ENCODE measurements around the gene ZNF664. TPM values are rescaled to one million over a fixed set of nuclear protein-coding genes. Genes with fewer than 3 reads are reported as not detected.

ZNF664 gene
- total and polyA plus RNA-seq, 2 donors (not counting 1 experiment from before 2014, with no cell fraction given) = 14.3 to 47.1 TPM

DNA sequence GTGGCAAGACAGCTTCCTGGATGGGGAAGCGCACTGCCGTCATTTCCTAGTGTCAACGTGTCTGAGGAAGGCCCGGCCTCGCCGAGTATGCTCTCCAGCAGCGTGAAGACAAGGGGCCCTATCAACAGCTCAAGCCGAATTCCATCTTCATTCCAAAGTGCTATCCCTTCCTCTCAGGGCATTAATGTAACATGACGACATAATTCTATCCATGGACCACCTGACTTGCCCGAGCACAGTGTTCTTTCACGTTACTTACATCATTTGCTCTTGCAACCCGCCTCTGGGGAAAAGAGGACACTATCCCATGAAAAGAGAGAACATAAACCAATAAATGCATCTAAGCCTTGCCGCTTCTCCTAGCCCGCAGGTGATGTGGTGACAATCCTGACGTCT, 23.2 kb upstream of the ZNF664 start:
- no peaks in the 10 kb centered on the region for H3K27me3 Mint-ChIP-seq
- no peak for DNase-seq
- H4K20me1 ChIP-seq (ENCODE audit: control insufficient read depth, insufficient read depth, low read length, poor library complexity, severe bottlenecking) = peaks cover 6% of the 10 kb centered on the region
- peaks cover 2 to 8% of the 10 kb centered on the region in 2 experiments for H3K36me3 ChIP-seq (replicated peaks in 1 of 2; ENCODE audit: control extremely low read depth in 1 of 2, control insufficient read depth in 1 of 2, extremely low read depth in 1 of 2, insufficient read depth in 2 of 2, low read length in 1 of 2)
- H3K9me3 ChIP-seq (ENCODE audit: control extremely low read depth in 1 of 3, control insufficient read depth in 2 of 3, insufficient read depth in 1 of 3, low read length in 2 of 3) = no peaks in the 10 kb centered on the region
- H3K9ac ChIP-seq (ENCODE audit: low read length) = no peak overlapping the region
- ChIA-PET CTCF (interaction anchor here (0.5 kb wide), 1 partner anchor 28 kb away, joined by 3 read pairs; no protein-coding TSS in a partner anchor), POLR2A (no interaction called here)
- H3K27me3 ChIP-seq (replicated peaks in 1 of 4; ENCODE audit: control extremely low read depth in 1 of 4, control insufficient read depth in 3 of 4, insufficient read depth in 4 of 4, low read length in 3 of 4) = no peaks in the 10 kb centered on the region
- no peak overlapping the region for H3K27ac ChIP-seq (ENCODE audit: low read length in 2 of 2)
- H3K27ac Mint-ChIP-seq = no peak overlapping the region
- H3K4me3 ChIP-seq (ENCODE audit: control extremely low read depth in 1 of 5, extremely low read depth in 1 of 5, insufficient read depth in 1 of 5, low read depth in 2 of 5, low read length in 4 of 5) = no peak overlapping the region
- ATAC-seq (ENCODE audit: low read depth) = no peak
- no peaks in the 10 kb centered on the region for H3K4me1 ChIP-seq (ENCODE audit: control insufficient read depth in 2 of 2, insufficient read depth in 2 of 2, low read length in 2 of 2)
- H3K4me1 Mint-ChIP-seq = no peaks in the 10 kb centered on the region
- H2AFZ ChIP-seq (ENCODE audit: insufficient read depth, low read depth, low read length, poor library complexity, severe bottlenecking) = no peak overlapping the region
- H3K9me3 Mint-ChIP-seq (ENCODE audit: insufficient read depth) = no peaks in the 10 kb centered on the region
- no peak overlapping the region for H3K4me3 Mint-ChIP-seq
- intact Hi-C loops (cut with micrococcal nuclease) = no loop called here
- TF ChIP-seq CTCF (IDR thresholded peaks at IDR 0.05) = no peak
- no peak for TF ChIP-seq EZH2 (IDR thresholded peaks at IDR 0.05; ENCODE audit: borderline replicate concordance, insufficient read depth, low read depth, low read length, poor library complexity, severe bottlenecking)
- no peak overlapping the region for H3K4me2 ChIP-seq (replicated peaks; ENCODE audit: low read depth, low read length, poor library complexity, severe bottlenecking)
- WGBS (ENCODE audit: insufficient coverage) = 95% methylated on average over 15 of the region's 15 CpGs
- H3K79me2 ChIP-seq (ENCODE audit: control insufficient read depth, insufficient read depth, low read length) = peaks cover 8% of the 10 kb centered on the region

GRCh38 chr12:123950476-123951349, 22.3 kb upstream of the ZNF664 start:
- no peak overlapping the region for H3K4me3 Mint-ChIP-seq
- Histone ChIP-seq H3K4me3 (ENCODE audit: control extremely low read depth in 1 of 5, extremely low read depth in 1 of 5, insufficient read depth in 1 of 5, low read depth in 2 of 5, low read length in 4 of 5) (no peak overlapping the region), H3K79me2 (ENCODE audit: control insufficient read depth, insufficient read depth, low read length) (peaks cover 8% of the 10 kb centered on the region), H2AFZ (ENCODE audit: insufficient read depth, low read depth, low read length, poor library complexity, severe bottlenecking) (no peak overlapping the region), H3K9me3 (ENCODE audit: control extremely low read depth in 1 of 3, control insufficient read depth in 2 of 3, insufficient read depth in 1 of 3, low read length in 2 of 3) (no peaks in the 10 kb centered on the region), H3K36me3 (replicated peaks in 1 of 2; ENCODE audit: control extremely low read depth in 1 of 2, control insufficient read depth in 1 of 2, extremely low read depth in 1 of 2, insufficient read depth in 2 of 2, low read length in 1 of 2) (peaks cover 0 to 2% of the 10 kb centered on the region in 2 experiments), H4K20me1 (ENCODE audit: control insufficient read depth, insufficient read depth, low read length, poor library complexity, severe bottlenecking) (peaks cover 6% of the 10 kb centered on the region), H3K4me2 (replicated peaks; ENCODE audit: low read depth, low read length, poor library complexity, severe bottlenecking) (no peak overlapping the region), H3K27me3 (replicated peaks in 1 of 4; ENCODE audit: control extremely low read depth in 1 of 4, control insufficient read depth in 3 of 4, insufficient read depth in 4 of 4, low read length in 3 of 4) (no peaks in the 10 kb centered on the region), H3K9ac (ENCODE audit: low read length) (no peak overlapping the region), H3K27ac (ENCODE audit: low read length in 2 of 2) (no peak overlapping the region), H3K4me1 (ENCODE audit: control insufficient read depth in 2 of 2, insufficient read depth in 2 of 2, low read length in 2 of 2) (no peaks in the 10 kb centered on the region)
- WGBS (ENCODE audit: insufficient coverage) = 92% methylated on average over 14 of the region's 15 CpGs
- no peak for ATAC-seq (ENCODE audit: low read depth)
- no peaks in the 10 kb centered on the region for H3K4me1 Mint-ChIP-seq
- H3K27me3 Mint-ChIP-seq = no peaks in the 10 kb centered on the region
- H3K27ac Mint-ChIP-seq = no peak overlapping the region
- ChIA-PET CTCF (no interaction called here), POLR2A (no interaction called here)
- TF ChIP-seq EZH2 (IDR thresholded peaks at IDR 0.05; ENCODE audit: borderline replicate concordance, insufficient read depth, low read depth, low read length, poor library complexity, severe bottlenecking) (no peak), CTCF (IDR thresholded peaks at IDR 0.05) (no peak)
- intact Hi-C loops (cut with micrococcal nuclease) = no loop called here
- no peak for DNase-seq
- H3K9me3 Mint-ChIP-seq (ENCODE audit: insufficient read depth) = no peaks in the 10 kb centered on the region
